Fibroblast of lung (primary cell): Measurements from ENCODE around the gene CRACR2A.

Experiments
- CTCF ChIP-seq, 2 donors: IDR thresholded peaks in 1 of 2; conservative IDR thresholded peaks in 1 of 2; 1 replicate in 1 of 2; 2 replicates in 1 of 2; pipeline ENCODE4 v1.5.1; 2011 to 2012; ENCODE audit warnings: low read length in 2 of 2, control low read depth in 1 of 2, inconsistent platforms in 1 of 2, low read depth in 1 of 2, mild to moderate bottlenecking in 1 of 2
- EZH2 ChIP-seq: IDR thresholded peaks from 2 replicates; pipeline ENCODE4 v1.5.1; 2012; ENCODE audit warnings: low read length, control low read depth, mild to moderate bottlenecking; ENCODE audit errors: missing control alignments

DNA sequence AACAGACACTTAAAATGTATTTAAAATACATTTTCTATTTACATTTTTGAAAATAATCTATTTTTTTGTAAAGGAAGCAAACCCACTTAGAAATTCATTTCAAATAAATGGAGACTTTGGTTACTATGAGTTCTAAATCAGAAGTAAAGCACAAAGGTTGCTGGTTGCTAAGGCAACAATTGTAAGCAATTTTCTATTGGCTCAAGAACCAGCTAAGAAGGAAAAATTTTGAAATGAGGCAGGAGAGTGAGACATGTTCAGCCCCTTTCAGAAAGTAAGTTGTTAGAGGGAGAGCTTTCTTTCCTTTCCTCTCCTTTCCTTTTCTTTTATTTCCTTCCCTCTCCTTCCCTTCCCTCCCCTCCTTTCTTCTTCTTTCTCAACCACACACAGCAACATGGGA lies 181.2 kb downstream of the CRACR2A start:
- TF ChIP-seq EZH2 (no peak), CTCF (conservative IDR thresholded peaks at IDR 0.05 in 1 of 2, IDR thresholded peaks at IDR 0.05 in 1 of 2; ENCODE audit: low read depth in 1 of 2, low read length in 2 of 2) (no peak)
